Hematopoietic multipotent progenitor cell treated with erythropoietin and hydrocortisone succinate and interleukin-3 and kit ligand, for 8 days (in vitro differentiated cells): ENCODE results near the gene TRERF1.

Source experiments
- DNase-seq: peaks from one replicate; pipeline ENCODE4 v3.0.0-alpha.2; 2015

TRERF1 gene

GRCh38 chr6:42419490-42420280, 32.0 kb downstream of the TRERF1 start:
- DNase-seq: no peak

- DNase-seq: no peak
Measured at GRCh38 chr6:42418724-42419123, 33.0 kb downstream of the TRERF1 start.

GRCh38 chr6:42417641-42418112, 34.0 kb downstream of the TRERF1 start:
- DNase-seq: peak; percentile 27

GRCh38 chr6:42411406-42411805, 40.3 kb downstream of the TRERF1 start:
- no peak for DNase-seq

GRCh38 chr6:42410861-42411260, 40.9 kb downstream of the TRERF1 start:
- no peak for DNase-seq

GRCh38 chr6:42409581-42409980, 42.1 kb downstream of the TRERF1 start:
- peak; percentile 41 for DNase-seq

GRCh38 chr6:42407379-42407778, 44.3 kb downstream of the TRERF1 start:
- peak; percentile 27 for DNase-seq

GRCh38 chr6:42406306-42407280, 45.1 kb downstream of the TRERF1 start:
- no peak for DNase-seq

- DNase-seq: no peak
Measured at GRCh38 chr6:42405021-42405420, 46.7 kb downstream of the TRERF1 start.

- peak; percentile 77 for DNase-seq
Measured at GRCh38 chr6:42404484-42404883, 47.2 kb downstream of the TRERF1 start.

GRCh38 chr6:42403831-42404230, 47.9 kb downstream of the TRERF1 start:
- DNase-seq: no peak

- no peak for DNase-seq
Measured at GRCh38 chr6:42403421-42403820, 48.3 kb downstream of the TRERF1 start.

- no peak for DNase-seq
Measured at GRCh38 chr6:42402184-42402583, 49.5 kb downstream of the TRERF1 start.

GRCh38 chr6:42401613-42401951, 50.1 kb downstream of the TRERF1 start:
- no peak for DNase-seq

GRCh38 chr6:42400886-42401612, 50.7 kb downstream of the TRERF1 start:
- DNase-seq: no peak

GRCh38 chr6:42400061-42400760, 51.5 kb downstream of the TRERF1 start:
- no peak for DNase-seq

GRCh38 chr6:42396720-42397119, 55.0 kb downstream of the TRERF1 start:
- DNase-seq: no peak

GRCh38 chr6:42394881-42395620, 56.7 kb downstream of the TRERF1 start:
- DNase-seq: no peak

GRCh38 chr6:42394151-42394550, 57.6 kb downstream of the TRERF1 start:
- DNase-seq: no peak

- DNase-seq: no peak
Measured at GRCh38 chr6:42393339-42393738, 58.4 kb downstream of the TRERF1 start.

GRCh38 chr6:42392833-42393232, 58.9 kb downstream of the TRERF1 start:
- DNase-seq: no peak

GRCh38 chr6:42391441-42391840, 60.3 kb downstream of the TRERF1 start:
- no peak for DNase-seq
